T-helper 1 cell (primary cell): Measurements from ENCODE around the gene BRMS1.
A peak's percentile ranks its signal among the peaks of the same experiment; 100 is the strongest.

Experiments
- DNase-seq, 5 donors: peaks; one replicate each; pipeline ENCODE4 v3.0.0-alpha.2; 2012 to 2020

BRMS1 gene

GRCh38 chr11:66336234-66337102, 8.4 kb downstream of the BRMS1 start, which contains the start of gene RIN1:
Gene RIN1, minus strand, starts transcription at chr11:66336434. Its CDS starts 32 bp downstream, at chr11:66336402.
- peak in 1 of 5 donors; percentile 58 for DNase-seq

- no peak for DNase-seq
Observed at GRCh38 chr11:66335531-66336233, 9.2 kb downstream of the BRMS1 start.

GRCh38 chr11:66334605-66335442, 10.1 kb downstream of the BRMS1 start:
- DNase-seq: no peak

- DNase-seq: no peak
Observed at GRCh38 chr11:66333896-66334604, 10.9 kb downstream of the BRMS1 start.

GRCh38 chr11:66333220-66333877, 11.6 kb downstream of the BRMS1 start:
- DNase-seq: no peak

GRCh38 chr11:66332371-66333219, 12.3 kb downstream of the BRMS1 start:
- no peak for DNase-seq

GRCh38 chr11:66331542-66332370, 13.1 kb downstream of the BRMS1 start:
- no peak for DNase-seq

GRCh38 chr11:66330931-66331330, 14.0 kb downstream of the BRMS1 start:
- no peak for DNase-seq

GRCh38 chr11:66329165-66329673, 15.7 kb downstream of the BRMS1 start:
- DNase-seq: no peak

- DNase-seq: peak; percentile 51 to 79 (median 71)
Observed at GRCh38 chr11:66328302-66329144, 16.4 kb downstream of the BRMS1 start.

- peak in 1 of 5 donors; percentile 40 for DNase-seq
Observed at GRCh38 chr11:66328031-66328301, 16.9 kb downstream of the BRMS1 start.

GRCh38 chr11:66327171-66328030, 17.5 kb downstream of the BRMS1 start:
- no peak for DNase-seq

- peak in 1 of 5 donors; percentile 63 for DNase-seq
Observed at GRCh38 chr11:66326261-66327111, 18.4 kb downstream of the BRMS1 start.

GRCh38 chr11:66325263-66325671, 19.6 kb downstream of the BRMS1 start:
- no peak for DNase-seq

GRCh38 chr11:66324664-66325063, 20.2 kb downstream of the BRMS1 start:
- no peak for DNase-seq

GRCh38 chr11:66323684-66324083, 21.2 kb downstream of the BRMS1 start:
- DNase-seq: no peak
